SIG-M5 treated with dmso at 0.1 percent for 504 hours (cell line): Measurements from ENCODE around the gene MRPL41.
A peak's percentile ranks its signal among the peaks of the same experiment; 100 is the strongest.
"Not testable (repeated sequence)": the region's sequence is repeated elsewhere in the genome, so short reads cannot be mapped to it uniquely, and the experiment has no call there.

ENCODE experiments used
- DNase-seq: peaks from one replicate; lab custom pipeline; 2025; ENCODE audit not compliant: unreplicated experiment; lab: John Stamatoyannopoulos, UW

The MRPL41 gene

DNA sequence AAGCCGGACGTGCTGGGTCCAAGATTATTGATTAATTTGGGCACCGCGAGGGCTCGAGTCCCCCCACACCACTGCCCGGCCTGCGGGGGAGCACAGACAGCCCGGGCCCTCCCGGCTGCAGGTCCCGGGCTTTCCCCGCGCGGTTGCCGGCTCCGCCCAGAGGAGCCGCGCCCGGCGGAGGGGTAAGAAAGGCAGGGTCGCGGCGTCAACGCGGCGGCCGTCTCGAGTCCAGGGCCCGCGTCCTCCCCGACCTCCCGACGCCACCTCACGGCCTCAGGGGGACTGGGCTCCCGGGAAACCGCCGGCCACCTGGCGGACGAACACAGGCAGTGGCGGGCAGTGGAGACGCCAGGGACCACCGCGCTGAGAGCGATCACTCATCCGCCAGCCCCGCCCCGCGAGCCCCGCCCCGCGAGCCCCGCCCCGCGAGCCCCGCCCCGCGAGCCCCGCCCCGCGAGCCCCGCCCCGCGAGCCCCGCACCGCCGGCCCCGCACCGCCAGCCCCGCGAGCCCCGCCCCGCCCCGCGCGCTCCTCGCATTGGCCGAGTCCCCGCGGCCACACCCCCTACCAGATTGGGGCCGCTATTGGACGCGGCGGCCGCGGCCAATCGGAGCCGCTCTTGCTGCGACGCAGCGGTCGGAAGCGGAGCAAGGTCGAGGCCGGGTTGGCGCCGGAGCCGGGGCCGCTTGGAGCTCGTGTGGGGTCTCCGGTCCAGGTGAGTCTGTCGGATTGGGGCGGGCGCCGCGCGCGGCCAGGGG, at the start of gene MRPL41:
MRPL41 (plus strand) TSS at position 616 of the 758 bp plus-strand sequence. CDS start 203 bp downstream, outside the sequence.
- peak; percentile 79 for DNase-seq

DNA sequence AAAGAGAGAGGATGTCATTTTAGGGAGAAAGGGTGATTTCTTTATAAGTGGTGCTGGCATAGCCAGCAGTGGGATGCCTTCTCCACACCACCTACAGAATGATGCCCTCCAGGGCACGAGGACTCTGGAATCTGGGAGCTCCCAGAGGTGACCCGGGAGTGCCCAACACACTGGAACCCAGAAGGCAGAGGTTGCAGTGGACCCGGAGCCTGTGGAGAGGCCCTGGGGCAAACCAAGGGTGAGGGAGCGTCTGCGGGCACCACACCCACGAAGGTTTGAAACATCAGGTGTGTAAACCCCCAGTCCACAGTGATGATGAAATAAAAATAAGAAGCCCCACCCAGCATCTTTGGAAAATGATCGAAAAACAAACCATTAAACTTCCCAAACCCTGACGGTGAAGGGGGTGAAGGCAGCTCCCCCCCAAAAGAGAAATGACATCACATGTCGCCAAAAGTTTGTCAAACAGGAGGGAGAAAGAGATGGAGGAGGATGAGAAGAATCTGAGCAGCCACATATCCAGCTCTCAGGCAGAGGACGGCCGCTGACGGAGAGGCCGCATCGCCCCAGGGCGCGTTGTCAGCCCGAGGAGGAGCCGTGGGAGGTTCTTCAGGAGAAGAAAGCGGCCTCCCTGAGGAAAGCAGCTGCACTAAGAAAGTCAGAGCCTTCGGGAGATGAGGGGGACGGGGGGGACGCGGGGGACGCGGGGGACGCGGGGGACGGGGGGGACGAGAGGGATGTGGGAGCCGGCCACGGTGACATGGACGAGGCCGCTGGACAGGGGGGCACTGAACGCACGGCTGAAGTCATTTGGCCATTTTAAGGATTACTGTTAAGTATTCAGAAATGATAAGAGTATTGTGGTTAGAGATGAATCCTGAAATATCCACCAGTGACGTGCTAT, 49.4 kb upstream of the MRPL41 start:
- DNase-seq, result peak; percentile 27

DNA sequence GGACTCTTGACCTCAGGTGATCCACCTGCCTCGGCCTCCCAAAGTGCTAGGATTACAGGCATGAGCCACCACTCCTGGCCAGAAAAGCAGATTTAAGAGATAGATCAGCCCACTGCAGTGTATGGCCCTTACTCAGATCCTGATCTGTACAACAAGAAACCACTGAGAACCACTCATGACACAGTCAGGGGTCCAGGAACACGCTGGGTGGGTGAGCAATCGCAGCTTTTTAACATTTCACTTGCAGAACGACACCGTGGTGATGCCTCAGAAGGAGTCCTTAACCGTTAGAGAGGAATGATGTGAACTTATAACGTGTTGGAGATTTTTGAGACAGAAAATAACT, 47.3 kb upstream of the MRPL41 start:
- DNase-seq, result no peak

DNA sequence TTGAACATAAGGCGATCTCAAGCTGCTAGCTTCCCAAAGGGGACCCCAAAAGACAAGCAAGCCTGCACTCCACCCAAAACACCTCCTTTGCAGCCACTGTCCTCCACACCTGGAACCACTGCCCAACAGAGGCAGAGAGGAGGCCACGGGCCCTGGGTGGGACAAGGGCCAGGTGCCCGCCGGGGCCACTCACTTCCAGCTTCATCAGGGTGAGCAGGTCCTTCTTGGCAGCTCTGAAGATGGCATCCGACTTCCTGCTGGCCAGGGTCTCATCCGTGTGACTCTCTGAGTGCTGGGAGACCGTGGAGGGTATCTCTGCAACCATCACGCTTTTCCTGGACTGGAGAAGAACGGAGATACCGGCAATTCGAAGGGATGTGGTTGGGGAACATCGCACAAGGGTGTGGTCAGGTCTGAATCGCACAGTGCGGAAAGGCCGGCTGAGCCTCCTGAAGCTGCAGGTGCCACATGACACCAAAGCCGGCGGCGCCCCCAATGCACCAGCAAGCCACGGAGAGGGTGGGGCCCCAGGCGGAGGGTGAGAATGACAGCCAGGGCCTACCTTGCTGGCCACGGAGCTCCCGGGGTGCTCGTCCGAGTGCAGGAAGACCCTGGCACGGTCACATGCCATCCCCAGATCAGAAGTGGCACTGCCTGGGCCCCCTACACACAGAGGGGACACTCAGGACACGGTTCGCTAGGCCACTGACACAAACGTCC, 46.1 kb upstream of the MRPL41 start:
- no peak for DNase-seq

GRCh38 chr9:137506274-137506673, 45.4 kb upstream of the MRPL41 start:
- no peak for DNase-seq

GRCh38 chr9:137506702-137507171, 44.9 kb upstream of the MRPL41 start:
- DNase-seq, result no peak

GRCh38 chr9:137509198-137509597, 42.5 kb upstream of the MRPL41 start:
- no peak for DNase-seq

DNA sequence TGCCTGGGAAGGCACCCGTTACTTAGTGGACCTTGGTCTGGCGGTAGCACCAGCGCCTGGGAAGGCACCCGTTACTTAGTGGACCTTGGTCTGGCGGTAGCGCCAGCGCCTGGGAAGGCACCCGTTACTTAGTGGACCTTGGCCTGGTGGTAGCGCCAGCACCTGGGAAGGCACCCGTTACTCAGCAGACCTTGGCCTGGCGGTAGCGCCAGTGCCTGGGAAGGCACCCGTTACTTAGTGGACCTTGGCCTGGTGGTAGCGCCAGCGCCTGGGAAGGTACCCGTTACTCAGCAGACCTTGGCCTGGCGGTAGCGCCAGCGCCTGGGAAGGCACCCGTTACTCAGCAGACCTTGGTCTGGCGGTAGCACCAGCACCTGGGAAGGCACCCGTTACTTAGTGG, 40.6 kb upstream of the MRPL41 start:
- not testable (repeated sequence) for DNase-seq

DNA sequence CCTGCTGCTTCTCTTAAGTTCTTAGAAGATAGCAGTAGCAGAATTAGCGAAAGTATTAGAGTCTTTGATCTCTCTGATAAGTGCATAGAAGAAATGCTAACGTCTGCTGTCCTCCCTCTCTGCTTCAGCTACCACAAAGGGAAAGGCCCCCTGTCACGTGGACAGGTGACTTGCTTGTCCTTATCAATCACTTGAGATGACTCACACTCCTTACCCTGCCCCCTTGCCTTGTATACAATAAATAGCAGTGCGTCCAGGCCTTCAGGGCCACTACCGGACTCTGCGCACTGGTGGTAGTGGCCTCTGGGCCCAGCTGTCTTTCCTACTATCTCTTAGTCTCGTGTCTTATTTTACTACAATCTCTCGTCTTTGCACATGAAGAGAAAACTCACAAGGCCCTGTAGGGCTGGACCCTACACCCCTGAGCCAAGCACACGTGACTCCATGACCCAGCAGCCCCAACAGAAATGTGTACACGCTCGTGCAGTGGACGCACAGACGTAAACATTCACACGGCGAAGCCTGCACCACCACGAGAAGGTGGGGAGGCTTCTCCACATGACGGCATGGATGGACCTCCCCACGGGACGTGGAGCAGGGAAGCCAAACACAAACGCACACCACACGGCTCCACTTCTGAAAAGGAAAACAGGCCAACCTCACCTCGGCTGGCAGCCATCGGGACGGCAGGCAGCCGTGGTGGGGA, 39.8 kb upstream of the MRPL41 start:
- no peak for DNase-seq

DNA sequence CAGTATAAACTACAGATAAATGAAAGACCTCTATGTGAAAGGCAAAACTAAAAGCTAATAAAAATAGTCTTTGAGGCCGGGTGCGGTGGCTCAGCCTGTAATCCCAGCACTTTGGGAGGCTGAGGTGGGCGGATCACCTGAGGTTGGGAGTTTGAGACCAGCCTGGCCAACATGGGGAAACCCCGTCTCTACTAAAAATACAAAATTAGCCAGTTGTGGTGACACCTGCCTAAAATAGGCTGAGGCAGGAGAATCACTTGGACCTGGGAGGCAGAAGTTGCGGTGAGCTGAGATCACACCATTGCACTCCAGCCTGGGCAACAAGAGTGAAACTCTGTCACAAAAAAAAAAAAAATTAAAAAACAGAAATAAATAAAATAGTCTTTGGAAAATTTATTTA, 38.5 kb upstream of the MRPL41 start:
- DNase-seq, result not testable (repeated sequence)

GRCh38 chr9:137513801-137514570, 37.7 kb upstream of the MRPL41 start:
- not testable (repeated sequence) for DNase-seq

- no peak for DNase-seq
Observed at GRCh38 chr9:137514691-137515337, 36.9 kb upstream of the MRPL41 start.

GRCh38 chr9:137515338-137515724, 36.3 kb upstream of the MRPL41 start:
- DNase-seq, result no peak

- no peak for DNase-seq
Observed at GRCh38 chr9:137516144-137516917, 35.3 kb upstream of the MRPL41 start.

DNA sequence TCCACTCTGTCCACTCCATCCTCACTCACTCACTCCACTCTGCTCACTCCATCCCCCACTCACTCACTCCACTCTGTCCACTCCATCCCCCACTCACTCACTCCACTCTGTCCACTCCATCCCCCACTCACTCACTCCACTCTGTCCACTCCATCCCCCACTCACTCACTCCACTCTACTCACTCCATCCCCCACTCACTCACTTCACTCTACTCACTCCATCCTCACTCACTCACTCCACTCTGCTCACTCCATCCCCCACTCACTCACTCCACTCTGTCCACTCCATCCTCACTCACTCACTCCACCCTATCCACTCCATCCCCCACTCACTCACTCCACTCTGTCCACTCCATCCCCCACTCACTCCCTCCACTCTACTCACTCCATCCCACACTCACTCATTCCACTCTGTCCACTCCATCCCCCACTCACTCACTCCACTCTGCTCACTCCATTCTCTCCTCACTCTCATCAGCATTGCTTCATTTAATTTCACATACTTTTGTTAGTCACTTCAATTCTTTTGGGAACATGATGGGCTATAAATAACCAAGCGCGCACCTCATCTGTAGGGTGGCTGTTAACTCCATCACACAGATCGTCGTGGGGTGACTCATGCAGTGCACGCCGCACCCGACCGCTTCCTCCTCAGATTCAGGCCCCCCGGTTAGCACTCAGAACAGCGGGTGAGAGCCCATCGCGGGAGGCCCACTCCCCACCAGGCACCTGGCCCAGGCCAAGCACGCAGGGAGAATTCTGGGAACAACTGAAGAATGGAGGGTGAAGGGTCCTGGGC, 32.8 kb upstream of the MRPL41 start:
- DNase-seq, result not testable (repeated sequence)

GRCh38 chr9:137519553-137519952, 32.1 kb upstream of the MRPL41 start:
- no peak for DNase-seq

DNA sequence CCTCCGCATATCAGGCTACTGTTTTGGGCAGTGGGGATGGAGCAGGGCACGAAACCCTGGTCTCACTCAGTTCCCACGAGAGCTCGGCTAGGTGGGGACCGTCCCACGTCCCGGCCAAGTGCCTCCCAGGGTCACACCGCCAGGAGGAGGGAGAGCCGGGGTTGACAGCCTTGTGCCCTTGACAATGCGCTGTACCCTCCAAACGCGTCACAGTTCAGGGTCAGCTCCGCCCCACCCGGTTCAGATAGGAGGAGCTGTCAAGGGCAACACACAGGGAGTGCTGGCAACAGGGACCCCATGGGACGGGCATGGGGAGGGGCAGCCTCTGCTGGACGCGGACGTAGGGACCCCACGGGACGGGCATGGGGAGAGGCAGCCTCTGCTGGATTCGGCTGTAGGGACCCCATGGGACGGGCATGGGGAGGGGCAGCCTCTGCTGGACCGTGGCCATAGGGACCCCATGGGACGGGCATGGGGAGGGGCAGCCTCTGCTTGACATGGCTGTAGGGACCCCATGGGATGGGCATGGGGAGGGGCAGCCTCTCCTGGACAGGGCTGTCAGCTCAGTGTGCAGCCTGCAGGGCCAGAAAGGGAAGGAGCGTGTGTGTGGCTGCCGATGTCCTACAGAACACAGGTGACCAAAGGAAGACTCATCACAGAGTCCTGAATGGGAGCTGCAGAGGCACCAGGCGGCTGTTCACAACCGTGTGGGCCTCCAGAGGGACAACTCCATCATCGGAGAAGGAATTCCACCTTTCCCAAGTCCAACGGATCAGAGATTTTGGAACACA, 30.9 kb upstream of the MRPL41 start:
- no peak for DNase-seq
